Right atrium auricular region (tissue), 2 donors: Measurements from ENCODE around the gene MAP3K1. TPM values are rescaled to one million over a fixed set of nuclear protein-coding genes. Genes with fewer than 3 reads are reported as not detected.

Experiments used
- DNase-seq: peaks from one replicate; pipeline ENCODE4 v3.0.0-alpha.2; 2019; ENCODE audit warnings: low spot score
- H3K27ac ChIP-seq, 2 donors: fragments of 200-600 bp; sonication (generic); 1 replicate in 1 of 2; 2 replicates in 1 of 2; pipeline ENCODE4 v1.5.1; 2016 to 2019
- H3K27me3 ChIP-seq, 2 donors: fragments of 200-600 bp; sonication (generic); one replicate each; pipeline versions ENCODE4 v1.5.1 to v1.6.0; 2017 to 2019
- H3K36me3 ChIP-seq: fragments of 200-600 bp; sonication (generic); one replicate; pipeline ENCODE4 v1.5.1; 2016
- H3K4me1 ChIP-seq, 2 donors: fragments of 200-600 bp; sonication (generic); one replicate each; pipeline versions ENCODE4 v1.5.1 to v1.6.0; 2017 to 2019
- H3K4me3 ChIP-seq, 2 donors: fragments of 200-600 bp; sonication (generic); 1 replicate in 1 of 2; 2 replicates in 1 of 2; pipeline ENCODE4 v1.5.1; 2017 to 2019; ENCODE audit warnings: mild to moderate bottlenecking in 1 of 2, moderate library complexity in 1 of 2
- H3K9me3 ChIP-seq, 2 donors: fragments of 200-600 bp; sonication (generic); one replicate each; pipeline ENCODE4 v1.5.1; 2019
- total RNA-seq, 2 donors: library from RNA; depleted of rRNA; stranded (reverse); fragments of >200 nt; gene quantifications; one replicate each; pipeline ENCODE4 v1.1.0, GENCODE V29; 2016
- TF ChIP-seq, protein P1 (sequence below), 2 donors: fragments of 200-600 bp; sonication (generic); IDR thresholded peaks; one replicate each; pipeline ENCODE4 v1.5.1; 2019; ENCODE audit warnings: antibody characterized with exemption in 2 of 2

MAP3K1 gene
- total RNA-seq, 2 donors from 2014 or later = 5.9 to 8.9 TPM

DNA sequence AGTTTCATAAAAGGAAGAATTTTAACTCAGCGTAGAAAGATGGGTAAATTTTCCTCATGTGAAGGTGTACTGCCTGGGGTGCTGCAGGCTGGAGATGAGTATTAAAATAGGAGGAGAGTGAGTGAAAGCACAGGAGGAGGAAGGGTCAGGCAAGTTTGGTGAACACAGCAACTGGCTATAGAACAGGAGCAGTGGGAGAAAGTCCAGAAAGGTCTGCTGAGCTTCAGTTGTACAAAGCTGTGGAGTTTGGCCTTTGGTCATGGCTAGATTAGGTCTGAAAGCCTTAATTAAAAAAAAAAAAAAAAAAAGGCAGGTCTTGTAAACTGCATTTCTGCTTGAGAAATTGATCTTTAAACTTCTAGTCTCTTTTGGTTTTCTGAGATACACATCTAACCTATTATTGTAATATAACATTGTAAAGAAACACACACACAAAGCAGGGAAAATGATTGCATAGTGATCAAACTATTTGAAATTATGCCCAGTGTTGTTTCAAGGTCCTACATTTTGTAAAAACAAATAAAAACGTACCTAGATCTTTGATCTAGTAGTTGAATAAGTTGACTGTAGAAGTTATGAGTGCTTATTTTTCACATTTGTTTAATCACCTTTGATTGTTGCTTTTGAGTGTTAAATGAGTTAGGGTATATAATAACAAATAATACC is 43.6 kb downstream of the MAP3K1 start:
- DNase-seq = no peak
- Histone ChIP-seq H3K9me3 (no peaks in the 10 kb centered on the region), H3K27ac (no peak overlapping the region), H3K4me3 (no peak overlapping the region), H3K36me3 (no peaks in the 10 kb centered on the region), H3K27me3 (no peaks in the 10 kb centered on the region), H3K4me1 (peaks cover 0 to 9% of the 10 kb centered on the region in 2 donors)
- TF ChIP-seq, protein P1, sequence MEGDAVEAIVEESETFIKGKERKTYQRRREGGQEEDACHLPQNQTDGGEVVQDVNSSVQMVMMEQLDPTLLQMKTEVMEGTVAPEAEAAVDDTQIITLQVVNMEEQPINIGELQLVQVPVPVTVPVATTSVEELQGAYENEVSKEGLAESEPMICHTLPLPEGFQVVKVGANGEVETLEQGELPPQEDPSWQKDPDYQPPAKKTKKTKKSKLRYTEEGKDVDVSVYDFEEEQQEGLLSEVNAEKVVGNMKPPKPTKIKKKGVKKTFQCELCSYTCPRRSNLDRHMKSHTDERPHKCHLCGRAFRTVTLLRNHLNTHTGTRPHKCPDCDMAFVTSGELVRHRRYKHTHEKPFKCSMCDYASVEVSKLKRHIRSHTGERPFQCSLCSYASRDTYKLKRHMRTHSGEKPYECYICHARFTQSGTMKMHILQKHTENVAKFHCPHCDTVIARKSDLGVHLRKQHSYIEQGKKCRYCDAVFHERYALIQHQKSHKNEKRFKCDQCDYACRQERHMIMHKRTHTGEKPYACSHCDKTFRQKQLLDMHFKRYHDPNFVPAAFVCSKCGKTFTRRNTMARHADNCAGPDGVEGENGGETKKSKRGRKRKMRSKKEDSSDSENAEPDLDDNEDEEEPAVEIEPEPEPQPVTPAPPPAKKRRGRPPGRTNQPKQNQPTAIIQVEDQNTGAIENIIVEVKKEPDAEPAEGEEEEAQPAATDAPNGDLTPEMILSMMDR (IDR thresholded peaks at IDR 0.05) = no peak

DNA sequence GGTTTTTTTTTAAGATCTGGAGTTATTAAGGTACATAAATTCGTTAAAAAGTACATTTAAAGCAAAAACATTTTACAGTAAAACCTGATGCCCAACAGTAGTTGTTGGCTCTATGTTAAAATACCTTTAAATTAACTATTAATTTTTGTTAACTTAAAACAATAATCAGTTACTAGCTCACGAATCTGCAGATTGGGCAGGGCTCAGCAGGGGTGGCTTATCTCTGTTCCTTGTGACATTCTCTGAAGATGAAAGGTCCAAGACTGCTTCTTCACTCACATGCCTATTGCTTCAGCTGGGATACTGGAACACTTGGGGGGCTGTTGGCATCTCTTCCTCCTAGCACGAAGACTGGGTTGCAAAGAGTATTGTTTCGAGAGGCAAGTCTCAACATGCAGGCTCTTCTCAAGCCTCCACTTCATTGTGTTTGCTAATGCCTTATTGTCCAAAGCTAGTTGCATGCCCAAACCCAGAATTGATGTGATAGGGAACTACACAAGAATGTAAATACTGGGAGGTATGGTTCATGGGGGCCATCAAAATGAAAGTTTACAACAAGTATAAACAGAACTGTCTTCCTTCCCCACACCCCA is 46.6 kb downstream of the MAP3K1 start:
- no peaks in the 10 kb centered on the region for H3K27me3 ChIP-seq
- no peaks in the 10 kb centered on the region for H3K4me1 ChIP-seq
- DNase-seq = no peak
- H3K4me3 ChIP-seq = no peak overlapping the region
- H3K27ac ChIP-seq = no peak overlapping the region
- TF ChIP-seq, protein P1 (IDR thresholded peaks at IDR 0.05) = no peak
- no peaks in the 10 kb centered on the region for H3K9me3 ChIP-seq
- peaks cover 3% of the 10 kb centered on the region for H3K36me3 ChIP-seq

DNA sequence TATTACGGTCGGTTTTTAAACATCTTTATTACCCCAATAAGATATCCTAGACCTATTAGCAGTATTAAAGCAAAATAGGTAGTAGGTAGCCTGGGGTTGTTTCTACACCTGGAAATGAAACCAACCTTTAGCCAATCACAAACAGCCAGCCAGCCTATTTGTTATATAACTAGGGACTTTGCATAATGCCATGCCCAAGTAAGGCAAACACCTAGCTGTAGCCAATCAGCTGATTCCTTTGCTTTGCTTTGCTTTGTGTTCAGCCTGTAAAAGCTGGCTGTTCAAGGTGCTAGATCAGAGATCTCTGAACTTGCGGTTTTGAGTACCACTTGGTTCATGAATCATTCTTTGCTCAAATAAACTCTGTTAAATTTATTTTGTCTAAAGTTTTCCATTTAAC is 47.6 kb downstream of the MAP3K1 start:
- no peak overlapping the region for H3K4me3 ChIP-seq
- no peaks in the 10 kb centered on the region for H3K4me1 ChIP-seq
- H3K9me3 ChIP-seq = no peaks in the 10 kb centered on the region
- no peaks in the 10 kb centered on the region for H3K27me3 ChIP-seq
- H3K27ac ChIP-seq = no peak overlapping the region
- peaks cover 3% of the 10 kb centered on the region for H3K36me3 ChIP-seq
- TF ChIP-seq, protein P1 (IDR thresholded peaks at IDR 0.05) = no peak
- DNase-seq = no peak

DNA sequence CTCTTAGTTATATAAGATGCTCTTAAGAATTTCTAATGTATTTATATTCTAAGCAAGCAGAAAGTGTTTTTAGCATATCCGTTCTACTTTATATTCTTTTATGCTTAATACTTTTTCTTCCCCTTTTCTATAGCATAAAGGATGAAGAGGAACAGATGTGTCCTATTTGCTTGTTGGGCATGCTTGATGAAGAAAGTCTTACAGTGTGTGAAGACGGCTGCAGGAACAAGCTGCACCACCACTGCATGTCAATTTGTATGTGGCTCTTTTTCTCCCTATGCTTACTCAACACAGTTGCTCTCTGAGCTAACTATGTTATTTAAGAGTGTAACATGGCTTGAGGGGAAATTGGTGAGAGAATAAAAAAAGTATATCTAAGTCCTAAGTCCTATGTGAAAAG is 56.4 kb downstream of the MAP3K1 start:
- H3K27ac ChIP-seq = no peak overlapping the region
- no peaks in the 10 kb centered on the region for H3K4me1 ChIP-seq
- peaks cover 37% of the 10 kb centered on the region for H3K36me3 ChIP-seq
- no peak overlapping the region for H3K4me3 ChIP-seq
- no peak for DNase-seq
- TF ChIP-seq, protein P1 (IDR thresholded peaks at IDR 0.05) = no peak
- no peaks in the 10 kb centered on the region for H3K27me3 ChIP-seq
- no peaks in the 10 kb centered on the region for H3K9me3 ChIP-seq

DNA sequence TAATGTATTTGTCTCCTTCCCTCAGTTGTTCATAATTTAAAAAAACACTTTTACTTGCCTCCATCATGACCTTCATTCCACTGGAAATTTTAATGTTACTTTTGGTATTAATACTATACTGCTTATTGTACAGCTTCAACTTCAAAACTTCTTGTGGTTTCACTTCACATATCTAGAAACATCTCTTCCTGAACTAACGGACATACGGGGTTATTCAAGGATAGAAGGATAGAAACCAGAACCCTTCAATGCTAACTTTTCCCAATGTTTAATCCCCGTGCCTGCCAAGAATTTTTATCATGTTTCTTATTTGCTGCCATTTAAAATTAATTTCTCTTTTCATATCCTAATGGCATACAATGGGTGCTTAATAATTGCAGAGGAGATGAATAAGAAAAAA is 57.7 kb downstream of the MAP3K1 start:
- Histone ChIP-seq H3K4me3 (no peak overlapping the region), H3K36me3 (peaks cover 37% of the 10 kb centered on the region), H3K27me3 (no peaks in the 10 kb centered on the region), H3K27ac (no peak overlapping the region), H3K9me3 (no peaks in the 10 kb centered on the region), H3K4me1 (no peaks in the 10 kb centered on the region)
- TF ChIP-seq, protein P1 (IDR thresholded peaks at IDR 0.05) = no peak
- no peak for DNase-seq

DNA sequence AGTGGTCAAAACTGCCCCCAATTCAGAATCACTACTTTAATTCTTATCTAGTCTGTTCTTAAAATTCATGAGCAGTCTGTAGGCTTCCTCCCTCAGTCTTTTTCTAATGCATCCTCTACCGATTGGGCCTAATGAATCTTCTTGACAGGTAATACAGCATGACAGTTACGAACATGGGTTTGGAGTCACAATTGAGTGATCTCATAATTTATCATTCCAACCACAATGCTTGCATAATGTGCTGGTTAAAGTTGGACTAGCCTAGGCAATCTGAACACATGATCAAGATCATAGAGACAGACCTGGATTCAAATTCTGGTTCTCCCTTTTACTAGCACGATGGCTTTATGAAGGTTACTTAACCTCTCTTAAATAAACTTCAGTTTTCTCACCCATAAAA is 61.0 kb downstream of the MAP3K1 start:
- peaks cover 33% of the 10 kb centered on the region for H3K36me3 ChIP-seq
- no peaks in the 10 kb centered on the region for H3K4me1 ChIP-seq
- TF ChIP-seq, protein P1 (IDR thresholded peaks at IDR 0.05) = no peak
- no peaks in the 10 kb centered on the region for H3K27me3 ChIP-seq
- no peak overlapping the region for H3K4me3 ChIP-seq
- H3K9me3 ChIP-seq = no peaks in the 10 kb centered on the region
- DNase-seq = no peak
- H3K27ac ChIP-seq = no peak overlapping the region
